IPS-18a (cell line): ENCODE results near the gene RUVBL1.

Experiments used
- H3K27ac ChIP-seq: one replicate; pipeline ENCODE4 v1.5.1; 2013; ENCODE audit warnings: low read length
- H3K27me3 ChIP-seq: one replicate; pipeline ENCODE4 v1.6.1; 2013; ENCODE audit warnings: mild to moderate bottlenecking, low read length; ENCODE audit not compliant: control insufficient read depth, insufficient read depth
- H3K36me3 ChIP-seq: one replicate; pipeline ENCODE4 v1.6.1; 2013; ENCODE audit warnings: low read depth, low read length; ENCODE audit not compliant: control insufficient read depth
- H3K4me1 ChIP-seq: one replicate; pipeline ENCODE4 v1.6.1; 2013; ENCODE audit warnings: low read depth, low read length; ENCODE audit not compliant: control insufficient read depth
- H3K4me3 ChIP-seq: one replicate; pipeline ENCODE4 v1.5.1; 2013; ENCODE audit warnings: low read length
- H3K9ac ChIP-seq: one replicate; pipeline ENCODE4 v1.6.1; 2013; ENCODE audit warnings: mild to moderate bottlenecking, low read length, moderate library complexity
- H3K9me3 ChIP-seq: one replicate; pipeline ENCODE4 v1.6.1; 2013; ENCODE audit warnings: low read depth, low read length; ENCODE audit not compliant: control insufficient read depth

RUVBL1 gene

DNA sequence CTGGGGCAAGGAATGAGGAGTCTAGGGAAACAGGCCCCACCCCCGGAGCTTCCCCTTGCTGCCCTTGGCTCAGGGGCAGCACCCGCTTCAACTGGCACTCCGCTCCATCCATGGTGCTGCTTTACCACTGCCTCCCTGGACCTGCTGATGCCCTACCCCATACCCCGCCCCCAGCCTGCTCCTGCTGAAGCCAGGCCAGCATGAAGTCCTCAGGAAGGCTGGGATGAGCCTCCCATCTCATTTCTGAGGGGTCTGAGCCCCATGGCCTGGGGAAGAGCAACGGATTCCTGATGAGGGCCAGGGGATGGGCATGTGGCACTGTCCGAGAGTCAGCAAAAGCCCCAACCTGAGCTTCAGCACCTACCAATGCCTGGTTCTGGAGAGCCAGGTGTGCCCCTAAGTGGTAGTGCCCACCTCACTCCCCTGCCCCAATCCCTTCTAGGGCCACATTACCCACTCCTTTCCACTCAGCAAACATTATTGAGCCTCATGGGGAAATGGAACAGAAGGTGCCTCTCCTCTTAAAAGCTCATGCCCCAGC lies 50.4 kb downstream of the RUVBL1 start:
- Histone ChIP-seq H3K36me3 (peaks cover 46% of the 10 kb centered on the region), H3K9me3 (no peaks in the 10 kb centered on the region), H3K4me1 (peaks cover 9% of the 10 kb centered on the region), H3K9ac (no peak overlapping the region), H3K4me3 (no peak overlapping the region), H3K27me3 (peaks cover 26% of the 10 kb centered on the region), H3K27ac (no peak overlapping the region)

DNA sequence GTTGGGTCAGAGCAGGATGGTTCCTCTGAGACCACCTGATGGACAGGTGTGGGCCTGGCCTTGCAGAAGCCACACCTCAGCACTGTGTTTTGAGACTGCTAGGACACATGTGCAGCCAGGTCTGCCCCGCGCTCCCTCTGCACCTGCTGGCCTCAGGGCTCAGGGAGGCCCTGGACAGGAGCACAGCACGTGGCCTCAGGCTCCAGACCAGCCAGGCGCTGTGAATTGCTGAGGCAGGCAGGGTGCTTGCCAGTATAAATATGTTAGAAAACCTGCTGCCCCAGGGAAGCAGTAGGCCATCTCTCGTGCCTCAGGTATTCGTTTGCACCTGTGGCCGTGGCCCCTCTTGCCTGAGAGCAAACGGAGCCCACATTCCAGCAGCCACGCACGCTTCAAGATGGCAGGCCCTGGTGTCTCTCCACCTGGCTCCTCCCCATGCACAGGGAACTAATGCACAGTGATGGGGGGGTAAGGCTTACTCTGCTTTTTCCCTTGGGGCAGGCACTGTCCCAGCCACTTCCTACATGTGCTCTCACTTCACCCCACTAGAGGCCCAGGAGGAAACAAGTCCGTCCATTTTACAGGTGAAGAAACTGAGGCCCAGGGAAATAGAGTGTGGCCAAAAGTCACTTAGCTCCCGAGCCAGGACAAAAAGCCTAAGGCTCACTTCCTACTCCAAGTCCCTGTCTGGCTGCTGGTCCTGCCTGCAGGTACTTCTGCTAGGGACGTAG lies 51.0 kb downstream of the RUVBL1 start:
- H3K9ac ChIP-seq, result no peak overlapping the region

DNA sequence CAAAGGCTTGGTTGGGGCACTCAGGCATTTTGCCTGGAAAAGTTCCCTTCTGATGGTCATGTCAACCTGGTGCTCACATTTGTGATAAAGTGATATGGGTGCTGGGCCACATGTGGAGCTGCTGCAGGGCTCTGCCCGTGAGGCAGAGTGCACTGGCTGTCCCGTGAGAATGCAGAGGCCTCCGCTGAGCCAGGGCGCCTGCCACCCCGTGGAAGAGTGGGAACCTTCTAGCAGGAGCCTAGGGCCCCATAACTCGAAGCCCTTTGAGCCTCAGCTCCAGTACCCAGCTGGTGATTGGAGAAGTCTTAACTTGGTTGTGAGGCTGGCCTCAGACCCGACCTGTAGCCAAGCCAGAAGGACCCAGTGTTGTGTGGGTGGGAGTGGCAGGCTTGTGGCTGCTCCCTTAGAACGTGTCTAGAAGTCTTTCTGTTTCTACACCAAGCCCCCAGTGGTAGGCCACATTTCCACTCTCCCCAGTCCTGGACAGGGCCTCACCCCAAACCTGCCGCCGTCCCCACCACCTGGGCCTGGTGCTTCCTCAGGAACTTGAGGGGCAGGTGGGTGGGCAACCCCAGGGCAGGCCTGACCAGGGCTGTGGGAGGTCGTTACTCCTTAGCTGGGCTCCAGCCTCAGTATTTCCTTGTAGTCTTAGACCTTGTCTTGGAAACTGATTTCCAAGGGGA lies 51.7 kb downstream of the RUVBL1 start:
- Histone ChIP-seq H3K4me3 (no peak overlapping the region), H3K9ac (no peak overlapping the region), H3K9me3 (no peaks in the 10 kb centered on the region), H3K27ac (no peak overlapping the region), H3K4me1 (peaks cover 6% of the 10 kb centered on the region), H3K36me3 (peaks cover 58% of the 10 kb centered on the region), H3K27me3 (peaks cover 13% of the 10 kb centered on the region)

More for the DNA sequence above, 51.0 kb downstream of the RUVBL1 start:
- Histone ChIP-seq H3K4me3 (no peak overlapping the region), H3K4me1 (peaks cover 9% of the 10 kb centered on the region), H3K36me3 (peaks cover 51% of the 10 kb centered on the region), H3K27ac (no peak overlapping the region), H3K9me3 (no peaks in the 10 kb centered on the region), H3K27me3 (peaks cover 20% of the 10 kb centered on the region)

DNA sequence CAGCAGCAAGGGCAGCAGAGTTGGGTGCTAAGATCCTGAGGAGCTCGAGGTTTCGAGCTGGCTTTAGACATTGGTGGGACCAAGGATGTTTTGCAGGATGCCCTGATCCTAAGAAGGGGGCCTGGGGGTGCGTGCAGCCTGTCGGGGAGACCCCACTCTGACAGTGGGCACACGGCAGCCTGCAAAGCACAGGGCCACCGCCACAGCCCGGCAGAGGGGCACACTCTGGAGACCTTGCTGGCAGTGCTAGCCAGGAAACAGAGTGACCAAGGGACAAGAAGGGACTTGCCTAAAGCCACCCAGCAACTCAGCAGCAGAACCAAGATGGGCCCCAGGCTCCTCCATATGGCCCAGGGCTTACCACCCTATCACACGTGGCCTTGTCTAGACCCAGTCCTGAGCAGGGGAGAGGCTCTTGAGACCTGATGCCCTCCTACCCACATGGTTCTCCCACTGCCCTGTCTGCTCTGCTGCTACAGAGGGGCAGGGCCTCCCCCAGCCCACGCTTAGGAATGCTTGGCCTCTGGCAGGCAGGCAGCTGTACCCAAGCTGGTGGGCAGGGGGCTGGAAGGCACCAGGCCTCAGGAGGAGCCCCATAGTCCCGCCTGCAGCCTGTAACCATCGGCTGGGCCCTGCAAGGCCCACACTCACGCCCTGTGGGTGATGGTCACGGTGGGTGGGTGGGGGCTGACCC lies 52.6 kb downstream of the RUVBL1 start:
- Histone ChIP-seq H3K27me3 (peaks cover 5% of the 10 kb centered on the region), H3K4me3 (no peak overlapping the region), H3K9ac (no peak overlapping the region), H3K36me3 (peaks cover 67% of the 10 kb centered on the region), H3K9me3 (no peaks in the 10 kb centered on the region), H3K4me1 (peaks cover 6% of the 10 kb centered on the region), H3K27ac (no peak overlapping the region)

DNA sequence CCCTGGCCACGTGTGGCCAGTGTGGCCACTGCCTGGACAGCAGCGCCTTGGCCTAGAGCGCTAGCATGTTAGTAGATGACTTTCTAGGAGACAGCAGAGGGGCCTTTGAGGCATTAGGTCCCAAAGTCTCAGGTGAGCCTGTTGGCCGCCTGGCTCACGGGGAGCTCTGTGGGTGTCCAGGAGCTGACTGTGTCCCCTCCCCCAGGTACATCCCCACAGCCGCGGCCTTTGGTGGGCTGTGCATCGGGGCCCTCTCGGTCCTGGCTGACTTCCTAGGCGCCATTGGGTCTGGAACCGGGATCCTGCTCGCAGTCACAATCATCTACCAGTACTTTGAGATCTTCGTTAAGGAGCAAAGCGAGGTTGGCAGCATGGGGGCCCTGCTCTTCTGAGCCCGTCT lies 54.3 kb downstream of the RUVBL1 start:
- no peak overlapping the region for H3K9ac ChIP-seq
- H3K27me3 ChIP-seq, result no peaks in the 10 kb centered on the region
- no peak overlapping the region for H3K27ac ChIP-seq
- no peaks in the 10 kb centered on the region for H3K9me3 ChIP-seq
- H3K4me3 ChIP-seq, result no peak overlapping the region
- H3K36me3 ChIP-seq, result peaks cover 79% of the 10 kb centered on the region
- H3K4me1 ChIP-seq, result no peaks in the 10 kb centered on the region

DNA sequence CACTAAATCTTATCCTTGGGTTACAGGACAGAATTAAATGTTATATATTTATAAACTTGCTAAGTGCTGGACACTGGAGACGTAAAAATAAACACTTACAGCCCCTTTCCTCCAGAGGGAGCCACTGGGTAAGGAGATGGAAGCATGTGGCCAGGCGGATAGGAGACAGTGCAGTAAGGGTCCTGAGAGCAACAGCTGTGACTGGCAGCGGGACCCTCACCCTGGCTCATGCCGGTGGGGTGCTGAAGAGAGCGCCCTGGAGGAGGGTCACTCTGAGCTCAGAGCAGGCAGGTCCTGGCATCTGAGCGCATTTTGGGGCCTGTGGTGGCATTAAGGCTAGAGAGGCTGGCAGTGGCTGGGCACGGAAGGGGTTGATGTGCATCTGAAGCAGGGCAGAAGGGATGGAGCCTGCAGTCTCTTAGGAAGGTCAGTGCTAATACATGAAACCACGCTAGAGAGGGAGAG lies 55.4 kb downstream of the RUVBL1 start:
- Histone ChIP-seq H3K4me3 (no peak overlapping the region), H3K9ac (no peak overlapping the region), H3K27ac (no peak overlapping the region), H3K27me3 (no peaks in the 10 kb centered on the region), H3K36me3 (peaks cover 82% of the 10 kb centered on the region), H3K4me1 (no peaks in the 10 kb centered on the region), H3K9me3 (no peaks in the 10 kb centered on the region)

DNA sequence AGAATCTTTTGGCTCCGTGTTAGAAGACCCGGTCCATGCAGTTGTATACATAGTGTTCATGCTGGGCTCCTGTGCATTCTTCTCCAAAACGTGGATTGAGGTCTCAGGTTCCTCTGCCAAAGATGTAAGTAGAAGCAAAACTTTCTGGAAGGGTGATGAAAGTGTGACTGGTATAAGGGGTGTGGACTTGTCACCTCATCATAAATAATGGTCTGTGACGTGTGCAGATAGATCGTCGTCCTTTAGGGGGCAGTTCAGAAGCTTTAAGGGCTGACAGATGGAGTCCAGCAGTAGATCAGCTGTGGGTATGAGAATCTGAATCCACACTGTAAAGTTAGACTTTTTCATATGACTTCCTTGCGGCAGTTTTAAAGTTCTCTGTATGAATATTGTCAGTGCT lies 56.1 kb downstream of the RUVBL1 start:
- H3K36me3 ChIP-seq, result peaks cover 84% of the 10 kb centered on the region
- H3K27me3 ChIP-seq, result no peaks in the 10 kb centered on the region
- no peaks in the 10 kb centered on the region for H3K4me1 ChIP-seq
- no peaks in the 10 kb centered on the region for H3K9me3 ChIP-seq
- no peak overlapping the region for H3K4me3 ChIP-seq
- H3K27ac ChIP-seq, result no peak overlapping the region
- no peak overlapping the region for H3K9ac ChIP-seq

DNA sequence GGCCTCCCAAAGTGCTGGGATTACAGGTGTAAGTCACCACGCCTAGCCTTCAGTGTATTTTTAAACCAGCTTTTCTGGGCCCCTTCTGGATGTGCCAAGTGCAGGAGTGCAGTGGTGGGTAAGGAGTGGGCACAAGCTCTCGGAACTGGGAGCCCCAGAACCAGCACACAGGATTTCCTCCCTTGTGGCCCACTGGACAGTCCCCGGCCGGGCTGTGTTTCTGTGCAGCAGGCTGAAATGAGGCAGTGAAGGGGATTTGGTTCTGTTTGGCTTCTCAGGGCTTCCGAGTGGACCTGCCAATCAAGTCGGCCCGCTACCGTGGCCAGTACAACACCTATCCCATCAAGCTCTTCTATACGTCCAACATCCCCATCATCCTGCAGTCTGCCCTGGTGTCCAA lies 56.9 kb downstream of the RUVBL1 start:
- Histone ChIP-seq H3K36me3 (peaks cover 88% of the 10 kb centered on the region), H3K4me1 (no peaks in the 10 kb centered on the region), H3K9me3 (no peaks in the 10 kb centered on the region), H3K27ac (no peak overlapping the region), H3K9ac (no peak overlapping the region), H3K4me3 (no peak overlapping the region), H3K27me3 (no peaks in the 10 kb centered on the region)

DNA sequence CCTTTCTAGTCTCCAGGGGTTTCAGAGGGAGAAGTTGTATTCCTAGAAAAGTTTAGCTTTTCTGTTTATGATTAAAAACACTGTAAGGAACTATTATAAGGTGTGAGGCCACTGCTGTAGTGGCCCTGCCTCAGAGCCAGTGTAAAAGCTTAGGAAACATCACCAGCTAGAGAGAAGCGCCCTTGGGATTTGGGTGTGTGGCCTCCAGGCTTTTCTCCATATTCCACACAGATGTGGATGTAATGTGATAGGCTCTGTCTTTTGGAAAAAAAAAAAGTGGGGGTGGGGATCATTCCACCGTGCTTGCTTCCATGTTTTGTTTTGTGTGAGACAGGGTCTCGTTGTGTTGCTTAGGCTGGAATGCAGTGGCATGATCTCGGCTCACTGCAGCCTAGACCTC lies 57.5 kb downstream of the RUVBL1 start:
- no peak overlapping the region for H3K9ac ChIP-seq
- H3K27me3 ChIP-seq, result no peaks in the 10 kb centered on the region
- peaks cover 91% of the 10 kb centered on the region for H3K36me3 ChIP-seq
- H3K9me3 ChIP-seq, result no peaks in the 10 kb centered on the region
- H3K27ac ChIP-seq, result no peak overlapping the region
- no peaks in the 10 kb centered on the region for H3K4me1 ChIP-seq
- no peak overlapping the region for H3K4me3 ChIP-seq

DNA sequence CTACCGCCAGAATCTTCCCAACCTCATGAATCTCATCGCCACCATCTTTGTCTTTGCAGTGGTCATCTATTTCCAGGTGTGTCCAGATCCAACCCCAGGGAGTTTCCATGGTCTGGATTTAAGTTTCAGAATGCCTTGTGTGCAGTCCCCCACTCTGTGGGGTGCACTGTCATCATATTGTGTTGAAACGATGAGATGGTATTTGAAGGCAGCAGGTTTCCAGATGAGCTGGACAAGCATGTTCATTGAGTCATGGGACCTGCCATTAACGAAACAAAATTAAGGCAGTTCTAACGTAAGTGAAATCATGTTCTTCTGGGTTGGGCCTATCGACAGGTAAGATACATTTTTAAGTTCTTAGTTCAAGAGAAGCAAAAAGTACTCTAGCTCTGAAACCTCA lies 58.6 kb downstream of the RUVBL1 start:
- Histone ChIP-seq H3K9me3 (no peaks in the 10 kb centered on the region), H3K4me3 (no peak overlapping the region), H3K27me3 (no peaks in the 10 kb centered on the region), H3K27ac (no peak overlapping the region), H3K36me3 (peaks cover 91% of the 10 kb centered on the region), H3K4me1 (no peaks in the 10 kb centered on the region), H3K9ac (no peak overlapping the region)

DNA sequence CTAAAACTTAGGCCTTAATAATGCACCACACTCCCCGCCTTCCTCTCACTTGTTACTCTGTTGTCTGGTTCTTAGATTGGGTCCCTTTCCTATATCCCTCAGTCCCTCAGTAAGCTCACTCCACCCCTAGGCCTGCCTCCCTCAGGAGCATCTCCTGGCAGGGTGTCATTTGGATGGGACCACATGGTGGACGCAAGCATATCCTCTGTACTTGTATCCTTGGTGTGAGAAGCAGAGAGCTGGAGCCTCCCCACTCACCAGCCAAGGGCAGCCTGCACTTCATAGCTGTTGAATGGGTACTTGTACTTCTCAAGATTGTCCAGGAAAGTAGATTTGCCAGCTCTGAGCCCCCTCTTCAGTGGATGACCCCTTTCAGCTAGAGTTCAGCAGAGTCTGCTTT lies 59.7 kb downstream of the RUVBL1 start:
- Histone ChIP-seq H3K36me3 (peaks cover 90% of the 10 kb centered on the region), H3K27ac (no peak overlapping the region), H3K9me3 (no peaks in the 10 kb centered on the region), H3K4me3 (no peak overlapping the region), H3K4me1 (no peaks in the 10 kb centered on the region), H3K9ac (no peak overlapping the region), H3K27me3 (no peaks in the 10 kb centered on the region)
